HuH-7 (cell line): ENCODE data around the gene SLC2A13.
"Not testable (repeated sequence)": the region's sequence is repeated elsewhere in the genome, so short reads cannot be mapped to it uniquely, and the experiment has no call there.

Source experiments
- DNase-seq: peaks from one replicate; pipeline ENCODE4 v3.0.0; 2011; ENCODE audit warnings: low spot score

Gene SLC2A13

DNA sequence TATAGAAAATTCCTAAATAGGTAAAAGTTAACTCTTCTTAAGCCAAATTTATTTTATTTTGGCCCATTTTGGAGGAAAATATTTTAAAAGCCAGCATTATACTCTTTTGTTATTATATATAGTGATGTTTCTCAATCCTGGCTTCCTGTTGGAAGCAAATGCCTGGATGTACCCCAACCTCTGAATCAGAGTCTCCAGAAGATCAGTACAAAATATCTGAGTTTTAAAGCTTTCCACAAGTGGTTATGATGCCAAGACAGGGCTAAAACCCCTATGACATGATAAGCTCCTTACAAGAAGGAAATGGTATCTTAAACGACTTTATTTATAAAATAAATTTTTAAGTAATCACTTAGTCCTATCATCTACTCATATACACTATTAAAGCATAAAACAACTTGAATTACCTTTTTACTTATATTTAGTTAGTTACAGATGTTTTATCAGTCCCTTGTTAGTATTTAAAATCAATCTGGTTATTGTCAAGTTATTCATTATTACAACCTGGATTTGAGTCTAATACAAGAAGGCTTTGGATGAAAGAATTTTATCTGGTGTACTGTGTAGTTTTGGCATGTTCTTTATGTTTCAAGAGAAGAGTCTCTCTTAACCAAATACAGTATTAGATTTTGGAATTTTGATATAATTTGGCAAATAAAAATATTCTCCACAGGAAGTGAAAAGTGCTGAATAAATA lies 238.1 kb downstream of the SLC2A13 start:
- no peak for DNase-seq

DNA sequence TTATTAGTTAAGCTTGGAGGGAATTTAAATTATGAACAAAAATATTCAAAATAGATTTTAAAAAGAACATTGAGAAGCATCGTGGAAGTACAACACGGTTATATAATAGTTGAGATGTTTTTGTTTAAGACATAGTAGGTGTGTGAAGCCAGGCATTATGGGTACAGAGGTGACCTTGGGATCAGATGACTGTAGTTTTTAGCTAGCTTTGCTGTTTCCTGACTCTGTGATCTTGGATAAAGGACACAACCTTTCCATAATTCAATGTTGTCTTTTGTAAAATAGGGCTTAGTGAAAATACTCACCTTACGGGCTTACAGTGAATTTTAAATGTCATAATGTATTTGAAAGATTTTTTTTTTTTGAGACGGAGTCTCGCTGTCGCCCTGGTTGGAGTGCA lies 239.7 kb downstream of the SLC2A13 start:
- no peak for DNase-seq

- DNase-seq = no peak
These were observed 245.2 kb downstream of the SLC2A13 start for GRCh38 chr12:39860695-39861094.

DNA sequence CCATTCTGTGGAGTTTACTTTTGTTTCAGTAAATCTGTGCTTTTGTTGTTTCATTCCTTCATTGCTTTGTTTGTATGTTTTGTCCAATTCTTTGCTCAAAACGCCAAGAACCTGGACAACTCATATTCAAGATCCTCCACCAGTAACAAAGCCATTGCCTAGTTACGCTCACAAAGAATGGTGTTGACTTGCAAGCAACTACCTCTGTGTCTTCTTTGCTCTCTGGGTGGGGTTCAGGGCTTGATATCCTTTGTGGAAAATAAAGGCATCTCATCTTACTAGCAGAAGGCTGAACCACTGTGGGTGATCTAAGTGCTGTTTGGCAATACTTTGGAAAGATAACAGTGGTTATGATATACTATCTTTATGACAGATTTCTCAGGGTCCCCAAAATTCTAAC lies 252.9 kb downstream of the SLC2A13 start:
- DNase-seq = no peak

DNA sequence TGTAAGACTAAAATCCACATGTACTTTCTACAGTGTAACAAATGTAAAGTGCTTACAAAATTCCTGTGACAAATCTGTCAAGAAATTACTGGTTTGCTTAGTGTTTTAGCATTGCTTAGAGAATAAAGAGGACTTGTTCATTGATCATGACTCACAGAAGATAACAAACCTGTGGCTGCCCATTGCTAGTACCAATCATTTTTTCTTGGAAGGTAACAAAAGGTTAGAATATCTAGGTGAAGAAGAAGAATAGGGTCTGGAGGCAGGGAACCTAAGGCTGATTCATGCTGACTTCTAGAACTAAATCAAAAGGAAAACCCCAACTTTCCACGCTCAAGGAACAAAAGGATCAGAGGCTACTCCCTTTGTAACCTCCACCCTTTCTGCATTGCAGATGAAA lies 253.5 kb downstream of the SLC2A13 start:
- DNase-seq = no peak

DNA sequence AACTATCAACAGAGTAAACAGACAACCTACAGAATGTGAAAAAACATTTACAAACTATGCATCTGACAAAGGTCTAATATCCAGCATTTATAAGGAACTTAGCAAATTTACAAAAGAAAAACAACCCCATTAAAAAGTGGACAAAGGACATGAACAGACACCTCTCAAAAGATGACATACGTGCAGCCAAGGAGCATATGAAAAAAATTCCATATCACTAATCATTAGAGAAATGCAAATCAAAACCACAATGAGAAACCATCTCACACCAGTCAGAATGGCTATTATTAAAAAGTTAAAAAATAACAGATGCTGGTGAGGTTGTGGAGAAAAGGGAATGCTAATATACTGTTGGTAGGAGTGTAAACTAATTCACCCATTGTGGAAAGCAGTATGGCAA lies 257.7 kb downstream of the SLC2A13 start:
- not testable (repeated sequence) for DNase-seq

DNA sequence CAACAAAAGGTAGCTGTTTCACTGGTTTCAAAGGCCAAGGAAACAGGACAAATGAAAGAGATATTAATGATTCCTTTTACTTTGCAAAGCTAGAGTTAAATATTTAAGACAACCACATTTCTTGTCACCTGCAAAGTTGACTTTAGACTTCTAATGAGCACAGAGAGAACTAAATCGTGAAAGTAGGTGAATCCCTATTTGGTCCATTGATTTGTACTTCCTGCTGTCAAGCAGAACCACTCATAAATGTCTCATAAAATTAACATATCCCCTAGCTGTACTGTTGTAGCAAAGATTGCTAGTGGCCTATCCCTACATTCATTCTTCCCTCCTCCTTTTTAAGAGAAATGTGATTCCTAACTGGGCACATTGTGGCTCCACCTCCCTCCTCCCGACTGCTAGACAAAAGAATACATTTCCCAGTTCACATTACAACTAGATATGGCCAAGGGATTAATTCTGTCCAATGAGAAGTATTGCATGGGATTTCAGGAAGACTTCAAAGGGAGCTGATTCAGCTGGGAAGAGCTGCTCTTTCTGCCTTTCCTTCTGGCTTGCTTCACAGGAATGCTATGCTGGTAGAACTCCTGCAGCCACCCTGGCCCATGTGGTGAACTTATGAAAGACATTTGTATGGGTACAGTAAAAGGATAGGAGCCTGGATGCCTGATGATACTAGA lies 258.8 kb downstream of the SLC2A13 start:
- DNase-seq = no peak

DNA sequence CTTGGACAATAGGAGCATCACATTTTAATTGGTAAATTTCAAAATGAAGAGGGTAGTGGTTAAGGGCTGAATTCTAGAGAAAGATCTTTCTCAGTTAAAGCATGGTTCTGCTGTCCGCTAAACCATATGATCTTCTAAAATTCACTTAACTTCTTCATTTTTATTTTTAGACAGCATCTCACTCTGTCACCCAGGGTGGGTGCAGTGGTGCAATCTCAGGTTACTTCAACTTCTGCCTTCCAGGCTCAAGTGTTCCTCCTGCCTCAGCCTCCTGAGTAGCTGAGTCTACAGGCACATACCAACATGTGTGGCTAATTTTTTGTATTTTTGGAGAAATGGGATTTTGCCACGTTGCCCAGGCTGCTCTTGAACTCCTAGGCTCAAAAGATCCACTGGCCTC lies 259.6 kb downstream of the SLC2A13 start:
- DNase-seq = no peak

DNA sequence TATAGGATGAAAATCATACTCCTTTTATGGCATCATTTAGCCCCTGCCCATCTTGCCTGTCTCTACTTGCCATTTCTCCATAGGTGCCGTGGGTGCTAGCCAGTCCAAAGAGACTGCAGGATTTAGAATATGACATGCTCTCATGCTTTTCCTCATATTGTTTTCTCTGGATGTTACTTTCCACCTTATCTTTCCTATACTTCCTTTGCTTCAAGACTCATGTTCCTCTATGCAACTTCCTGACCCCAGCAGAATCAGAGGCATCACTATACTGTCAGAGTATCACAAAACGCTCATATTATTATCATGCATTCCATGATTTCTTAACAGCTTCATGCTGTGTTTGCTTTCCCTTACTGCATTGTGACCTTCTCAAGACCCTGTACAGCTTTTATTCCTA lies 265.5 kb downstream of the SLC2A13 start:
- DNase-seq = no peak

GRCh38 chr12:39839072-39839471 lies 266.8 kb downstream of the SLC2A13 start:
- no peak for DNase-seq

- no peak for DNase-seq
These were observed 270.1 kb downstream of the SLC2A13 start for GRCh38 chr12:39835517-39836489.

- DNase-seq = no peak
These were observed 274.1 kb downstream of the SLC2A13 start for GRCh38 chr12:39831587-39832315.

DNA sequence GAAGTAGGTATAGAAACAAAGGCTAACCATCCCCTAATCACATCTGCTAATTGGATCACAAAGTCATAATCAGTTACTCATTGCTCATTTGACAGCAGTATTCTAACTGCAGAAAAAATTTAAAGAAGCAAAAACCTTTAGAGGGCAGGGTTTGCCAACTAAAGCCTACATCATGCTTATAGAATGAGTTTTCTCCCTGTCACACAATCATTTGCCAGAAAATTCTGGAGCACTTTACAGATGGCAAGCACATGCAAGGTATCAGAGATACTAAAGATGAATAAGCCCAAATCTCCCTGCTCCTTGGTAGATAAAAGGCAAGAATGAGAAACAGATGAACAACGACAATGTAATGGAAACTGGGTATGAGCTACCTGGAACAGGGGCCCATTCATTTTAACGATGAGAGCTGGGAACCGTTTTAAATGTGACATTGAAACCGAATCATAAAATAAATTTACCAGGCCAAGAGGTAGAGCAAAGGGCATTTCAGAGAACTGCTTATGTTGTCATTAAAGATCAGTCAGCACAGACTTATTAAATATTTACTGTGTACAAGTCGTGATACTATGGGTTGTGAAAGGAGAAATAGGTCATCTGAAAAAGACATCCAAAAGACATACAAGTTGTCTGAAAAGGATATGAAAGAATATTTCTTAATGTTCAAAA lies 274.9 kb downstream of the SLC2A13 start:
- no peak for DNase-seq

GRCh38 chr12:39830171-39830570 lies 275.7 kb downstream of the SLC2A13 start:
- no peak for DNase-seq

DNA sequence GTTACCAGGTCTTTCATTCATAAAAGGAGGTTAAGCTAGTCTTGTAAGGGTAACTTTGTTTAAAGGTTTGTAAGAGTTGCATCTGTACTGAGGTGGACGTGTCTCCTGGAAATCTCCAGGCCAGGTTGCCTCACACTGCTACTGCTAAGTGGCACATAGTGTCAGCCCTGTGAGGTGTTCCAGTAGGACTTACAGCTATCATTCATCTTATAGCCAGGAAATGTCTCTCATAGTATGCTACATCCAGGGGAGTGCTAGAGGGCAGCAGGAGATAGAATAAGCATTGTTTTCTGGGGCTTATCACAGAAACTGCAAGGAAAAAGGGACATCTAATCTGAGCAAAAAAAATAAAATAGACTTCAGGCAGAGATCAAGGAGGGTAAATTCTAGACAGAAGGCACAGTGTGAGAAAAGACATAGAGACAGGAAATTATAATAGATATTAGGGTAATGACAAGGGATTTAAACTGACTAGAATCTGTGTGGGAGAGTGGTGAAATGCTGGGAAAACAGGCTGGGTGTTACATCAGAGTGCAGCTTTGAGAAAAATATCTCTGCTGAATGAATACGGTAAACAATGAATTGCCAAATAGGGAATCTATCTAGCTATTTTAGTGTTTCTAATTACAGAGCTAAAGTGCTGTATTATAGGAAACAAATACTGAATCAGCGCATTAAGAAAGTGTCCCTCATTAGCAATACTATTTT lies 281.2 kb downstream of the SLC2A13 start:
- no peak for DNase-seq

DNA sequence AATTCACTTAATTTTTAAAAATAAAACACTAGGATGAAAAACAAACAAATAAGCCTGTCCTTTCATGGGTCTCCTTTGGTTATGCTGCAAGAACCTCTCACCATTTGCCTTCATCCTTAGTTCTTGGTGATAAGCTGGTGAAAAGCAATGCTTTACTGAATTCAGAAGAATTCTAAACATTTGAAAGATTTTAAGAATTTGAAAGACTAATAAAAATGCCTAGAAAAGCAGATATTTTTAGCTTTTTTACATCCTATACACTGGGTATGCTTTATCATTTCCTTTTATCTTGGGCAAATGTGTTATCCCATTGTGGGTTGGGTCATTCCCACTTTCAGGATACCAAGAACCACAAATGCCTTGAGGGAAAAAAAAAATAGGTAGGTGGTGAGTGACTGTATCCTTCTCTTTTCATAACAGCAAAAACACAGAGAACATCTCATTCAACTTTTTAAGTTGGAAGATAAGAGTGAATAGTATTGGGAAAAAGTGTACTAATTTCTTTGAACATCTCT lies 289.2 kb downstream of the SLC2A13 start:
- no peak for DNase-seq

DNA sequence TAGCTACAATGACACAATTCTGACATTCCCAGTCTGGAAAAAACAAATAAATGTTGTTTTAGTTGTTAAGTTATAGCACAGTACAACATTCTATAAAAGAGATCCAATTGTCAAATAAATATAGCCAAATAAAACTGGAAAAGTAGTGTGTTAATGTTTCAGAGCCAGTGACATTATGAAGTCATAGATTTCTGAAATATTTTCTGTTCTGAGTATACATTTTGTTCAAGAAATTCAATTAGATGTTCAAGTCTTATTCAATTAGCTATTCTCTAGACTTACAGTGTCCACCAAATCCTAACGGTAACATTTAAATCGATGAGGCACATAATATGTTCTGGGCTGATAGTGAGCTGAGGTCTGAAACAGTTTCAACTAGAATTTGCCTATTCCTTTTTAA lies 290.1 kb downstream of the SLC2A13 start:
- DNase-seq = no peak

GRCh38 chr12:39814626-39815025 lies 291.3 kb downstream of the SLC2A13 start:
- no peak for DNase-seq

GRCh38 chr12:39813776-39814175 lies 292.1 kb downstream of the SLC2A13 start:
- no peak for DNase-seq

DNA sequence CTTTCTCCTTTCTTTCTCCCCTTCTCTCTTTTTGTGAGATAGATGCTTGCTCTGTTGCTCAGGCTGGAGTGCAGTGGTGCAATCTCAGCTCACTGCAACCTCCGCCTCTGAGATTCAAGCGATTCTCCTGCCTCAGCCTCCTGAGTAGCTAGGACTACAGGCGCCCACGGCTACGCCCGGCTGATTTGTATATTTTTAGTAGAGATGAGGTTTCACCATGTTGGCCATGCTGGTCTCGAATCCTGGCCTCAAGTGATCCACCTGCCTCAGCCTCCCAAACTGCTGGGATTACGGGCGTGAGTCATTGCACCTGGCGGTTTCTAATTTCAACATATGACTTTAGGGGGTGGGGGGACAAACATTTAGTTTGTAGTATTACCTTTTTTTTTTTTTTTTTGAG lies 293.4 kb downstream of the SLC2A13 start:
- DNase-seq = not testable (repeated sequence)

- peak; percentile 44 for DNase-seq
These were observed 298.8 kb downstream of the SLC2A13 start for GRCh38 chr12:39807043-39807442.
